Calu3 (cell line): Measurements from ENCODE around the gene ATRX. TPM values are rescaled to one million over a fixed set of nuclear protein-coding genes. Genes with fewer than 3 reads are reported as not detected.

Experiments
- BruUV-seq: library from RNA; stranded (reverse); fragments of 400-500 nt; replicated peaks from 2 replicates; lab custom pipeline; 2021; lab: Mats Ljungman, UMichigan
- CTCF ChIA-PET: fragments of 300-600 bp; sonication (Branson Sonifier 250); formaldehyde crosslinking; loops from one replicate; lab custom pipeline; 2022; ENCODE audit warnings: antibody characterized with exemption; lab: Charles Lee
- DNase-seq: peaks from one replicate; pipeline ENCODE4 v3.0.0; 2022
- H3K27ac Mint-ChIP-seq: one replicate; pipeline ENCODE4 v1.8.0; 2022; ENCODE audit warnings: mixed read lengths; ENCODE audit not compliant: unreplicated experiment
- H3K27me3 Mint-ChIP-seq: one replicate; pipeline ENCODE4 v1.8.0; 2022; ENCODE audit warnings: mixed read lengths; ENCODE audit not compliant: unreplicated experiment
- H3K36me3 Mint-ChIP-seq: one replicate; pipeline ENCODE4 v1.8.0; 2022; ENCODE audit warnings: mild to moderate bottlenecking, moderate library complexity, mixed read lengths; ENCODE audit not compliant: insufficient read depth, unreplicated experiment
- H3K4me1 Mint-ChIP-seq: one replicate; pipeline ENCODE4 v1.8.0; 2022; ENCODE audit warnings: mild to moderate bottlenecking, low read depth, mixed read lengths; ENCODE audit not compliant: unreplicated experiment
- H3K4me3 Mint-ChIP-seq: one replicate; pipeline ENCODE4 v1.8.0; 2022; ENCODE audit warnings: mild to moderate bottlenecking, low read depth, moderate library complexity, mixed read lengths; ENCODE audit not compliant: unreplicated experiment
- H3K9me3 Mint-ChIP-seq: one replicate; pipeline ENCODE4 v1.8.0; 2022; ENCODE audit warnings: low read depth, mixed read lengths; ENCODE audit not compliant: unreplicated experiment
- CTCF ChIP-seq: fragments of 200-600 bp; IDR thresholded peaks from one replicate; pipeline ENCODE4 v1.8.0; 2022; ENCODE audit warnings: antibody characterized with exemption; ENCODE audit not compliant: unreplicated experiment
- intact Hi-C: fragments of 100-400 bp; cut with micrococcal nuclease; formaldehyde crosslinking; loops from one replicate; pipeline ENCODE4 v1.10.0; 2022; ENCODE audit not compliant: unreplicated experiment
- total RNA-seq: library from RNA; stranded (reverse); gene quantifications from 2 replicates; pipeline ENCODE4 v1.2.3, GENCODE V29; 2022

ATRX gene
- total RNA-seq, 1 experiment from 2014 or later, result 116 TPM

- no peak overlapping the region for H3K27ac Mint-ChIP-seq
- BruUV-seq, result no TSS peak
- CTCF ChIA-PET, result no interaction called here
- DNase-seq, result no peak
- H3K4me3 Mint-ChIP-seq, result no peak overlapping the region
- intact Hi-C loops, result no loop called here
- peaks cover 7% of the 10 kb centered on the region for H3K9me3 Mint-ChIP-seq
- H3K36me3 Mint-ChIP-seq, result peaks cover 7% of the 10 kb centered on the region
- no peaks in the 10 kb centered on the region for H3K27me3 Mint-ChIP-seq
- no peak for TF ChIP-seq CTCF
- H3K4me1 Mint-ChIP-seq, result no peaks in the 10 kb centered on the region
Observed at GRCh38 chrX:77749695-77750094, 36.3 kb downstream of the ATRX start.

DNA sequence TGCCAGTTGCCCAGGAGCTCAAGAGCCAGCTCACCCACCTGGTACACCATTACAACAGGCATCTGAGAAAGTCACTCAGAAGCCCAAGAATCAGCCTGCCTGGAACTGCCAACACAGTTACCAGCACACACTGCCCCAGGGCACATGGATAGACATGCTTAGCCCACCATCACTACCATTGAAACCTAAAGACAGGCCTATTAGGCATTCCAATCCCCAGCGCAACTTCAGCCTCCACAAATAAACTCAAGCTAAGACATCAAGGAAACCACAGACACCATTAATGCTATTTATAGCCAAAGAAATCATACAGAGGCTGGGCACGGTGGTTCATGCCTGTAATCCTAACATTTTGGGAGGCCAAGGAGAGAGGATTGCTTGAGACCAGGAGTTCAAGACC lies 42.3 kb downstream of the ATRX start:
- no peak for DNase-seq
- BruUV-seq, result no TSS peak
- Mint-ChIP-seq H3K4me3 (no peak overlapping the region), H3K36me3 (peaks cover 3% of the 10 kb centered on the region), H3K27ac (no peak overlapping the region), H3K9me3 (no peaks in the 10 kb centered on the region), H3K4me1 (peaks cover 6% of the 10 kb centered on the region), H3K27me3 (no peaks in the 10 kb centered on the region)
- intact Hi-C loops, result no loop called here
- CTCF ChIA-PET, result no interaction called here
- no peak for TF ChIP-seq CTCF

DNA sequence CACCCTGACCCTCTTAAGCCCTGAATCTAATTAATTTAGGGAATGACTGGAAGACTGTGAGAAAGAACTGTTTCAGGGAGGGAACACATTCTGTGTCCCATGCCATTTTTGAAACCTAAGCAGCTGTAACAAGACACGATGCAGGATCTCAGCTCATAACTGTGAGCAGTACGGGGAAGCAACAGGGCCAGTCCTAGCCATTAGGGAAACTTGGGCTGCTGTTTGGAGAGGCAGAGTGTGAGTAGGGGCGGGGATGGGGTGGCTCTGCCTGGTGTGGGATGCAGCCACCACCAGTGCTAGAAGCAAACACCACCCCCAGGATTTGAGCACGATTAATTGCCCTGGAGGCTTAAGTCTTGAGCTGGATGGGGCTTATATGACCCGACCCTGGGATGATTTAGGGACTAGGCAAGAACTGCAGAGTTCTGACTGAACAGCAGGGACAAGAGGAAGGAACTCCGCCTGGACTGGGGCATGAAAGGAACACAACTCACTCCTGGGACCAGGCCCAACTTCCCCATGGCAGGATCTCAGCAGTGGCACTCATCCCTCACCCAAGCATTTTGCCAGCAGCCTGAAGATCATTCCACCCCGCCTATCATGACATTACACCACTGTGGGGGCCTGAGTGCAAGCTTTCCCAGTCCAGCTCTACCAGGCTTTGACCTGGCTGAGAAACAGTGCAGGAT lies 43.1 kb downstream of the ATRX start:
- no peak for DNase-seq
- TF ChIP-seq CTCF, result no peak
- intact Hi-C loops, result no loop called here
- Mint-ChIP-seq H3K4me1 (peaks cover 6% of the 10 kb centered on the region), H3K27ac (no peak overlapping the region), H3K27me3 (no peaks in the 10 kb centered on the region), H3K36me3 (peaks cover 3% of the 10 kb centered on the region), H3K4me3 (no peak overlapping the region), H3K9me3 (no peaks in the 10 kb centered on the region)
- CTCF ChIA-PET, result no interaction called here
- no TSS peak for BruUV-seq

- no TSS peak for BruUV-seq
- H3K9me3 Mint-ChIP-seq, result no peaks in the 10 kb centered on the region
- no peak for DNase-seq
- intact Hi-C loops, result no loop called here
- peaks cover 6% of the 10 kb centered on the region for H3K4me1 Mint-ChIP-seq
- H3K4me3 Mint-ChIP-seq, result no peak overlapping the region
- TF ChIP-seq CTCF, result no peak
- CTCF ChIA-PET, result interaction anchor here (0.7 kb wide), 1 partner anchor 56 kb away, joined by 9 read pairs; no protein-coding TSS in a partner anchor
- peaks cover 3% of the 10 kb centered on the region for H3K36me3 Mint-ChIP-seq
- H3K27ac Mint-ChIP-seq, result no peak overlapping the region
- H3K27me3 Mint-ChIP-seq, result no peaks in the 10 kb centered on the region
Observed at GRCh38 chrX:77740376-77740905, 45.6 kb downstream of the ATRX start.
